SHP77 (cell line): ENCODE measurements around the gene EID2.

ENCODE experiments used
- DNase-seq, 2 experiments: peaks; one replicate each; lab custom pipeline; 2025; lab: John Stamatoyannopoulos, UW

EID2 gene, protein sequence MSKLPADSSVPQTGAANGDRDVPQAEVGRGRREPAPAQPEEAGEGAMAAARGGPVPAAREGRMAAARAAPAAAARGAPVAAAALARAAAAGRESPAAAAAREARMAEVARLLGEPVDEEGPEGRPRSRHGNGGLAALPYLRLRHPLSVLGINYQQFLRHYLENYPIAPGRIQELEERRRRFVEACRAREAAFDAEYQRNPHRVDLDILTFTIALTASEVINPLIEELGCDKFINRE

DNA sequence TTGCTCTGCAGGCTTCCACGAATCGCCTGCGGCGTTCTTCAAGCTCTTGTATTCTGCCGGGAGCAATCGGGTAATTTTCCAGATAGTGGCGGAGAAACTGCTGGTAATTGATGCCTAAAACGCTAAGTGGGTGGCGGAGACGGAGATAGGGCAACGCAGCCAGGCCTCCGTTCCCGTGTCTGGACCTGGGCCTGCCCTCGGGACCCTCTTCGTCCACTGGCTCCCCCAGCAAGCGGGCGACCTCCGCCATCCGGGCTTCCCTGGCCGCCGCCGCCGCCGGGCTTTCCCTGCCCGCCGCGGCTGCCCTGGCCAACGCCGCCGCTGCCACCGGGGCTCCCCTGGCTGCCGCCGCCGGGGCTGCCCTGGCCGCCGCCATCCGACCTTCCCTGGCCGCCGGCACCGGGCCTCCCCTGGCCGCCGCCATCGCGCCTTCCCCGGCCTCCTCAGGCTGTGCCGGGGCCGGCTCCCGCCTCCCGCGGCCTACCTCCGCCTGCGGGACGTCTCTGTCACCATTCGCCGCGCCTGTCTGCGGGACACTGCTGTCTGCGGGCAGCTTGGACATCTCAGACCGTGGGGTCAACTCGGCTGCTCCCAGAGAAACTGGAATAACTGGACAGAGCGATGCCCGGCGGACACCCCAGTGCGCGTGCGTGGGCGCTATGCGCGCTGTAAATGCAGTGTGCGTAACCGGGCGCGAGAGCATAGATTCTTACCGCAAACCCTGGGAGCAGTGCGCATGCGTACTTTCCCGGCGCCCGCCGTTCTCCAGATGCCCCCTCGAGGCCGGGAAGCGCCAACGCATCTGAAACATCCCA lies at the start of gene EID2:
EID2 (minus strand) TSS at position 644 of the 815 bp plus-strand sequence; CDS start at position 562, 82 bp downstream.
- DNase-seq = peak; percentile 98 to 99

- no peak for DNase-seq
Measured at GRCh38 chr19:39588066-39588465, 48.1 kb upstream of the EID2 start.

GRCh38 chr19:39587496-39587895 lies 47.5 kb upstream of the EID2 start:
- DNase-seq = no peak

DNA sequence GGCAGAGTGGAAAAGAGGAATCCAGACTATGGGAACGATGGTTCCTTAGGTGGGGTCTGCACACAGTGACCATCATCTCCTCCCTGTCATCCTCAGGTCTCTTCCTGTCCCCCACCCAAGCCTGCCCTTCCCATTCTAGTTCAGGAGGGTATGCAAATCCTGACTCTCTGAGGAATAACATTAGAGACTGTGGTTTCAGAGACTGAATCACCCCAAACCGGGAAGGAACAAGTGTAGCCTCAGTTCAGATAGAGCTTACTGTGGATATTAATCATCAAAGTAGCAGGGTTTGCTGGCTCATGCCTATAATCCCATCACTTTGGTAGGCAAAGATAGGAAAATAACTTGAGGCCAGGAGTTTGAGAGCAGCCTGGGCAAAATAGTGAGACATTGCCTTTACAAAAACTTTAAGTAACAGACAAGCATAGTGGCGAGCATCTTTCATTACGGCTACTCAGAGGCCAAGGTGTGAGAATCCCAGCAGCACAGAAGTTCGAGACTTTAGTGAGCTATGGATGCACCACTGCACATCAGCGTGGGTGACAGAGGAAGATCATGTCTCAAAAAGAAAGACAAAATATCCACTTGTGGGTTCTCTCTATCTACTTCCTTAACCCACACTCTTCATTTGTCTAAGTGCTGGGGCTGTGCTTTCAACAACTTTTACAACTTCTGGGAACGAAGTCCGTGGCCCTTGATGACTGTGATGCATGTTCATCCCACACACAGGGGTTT lies 43.1 kb upstream of the EID2 start:
- DNase-seq = no peak

- DNase-seq = no peak
Measured at GRCh38 chr19:39582442-39582841, 42.5 kb upstream of the EID2 start.

DNA sequence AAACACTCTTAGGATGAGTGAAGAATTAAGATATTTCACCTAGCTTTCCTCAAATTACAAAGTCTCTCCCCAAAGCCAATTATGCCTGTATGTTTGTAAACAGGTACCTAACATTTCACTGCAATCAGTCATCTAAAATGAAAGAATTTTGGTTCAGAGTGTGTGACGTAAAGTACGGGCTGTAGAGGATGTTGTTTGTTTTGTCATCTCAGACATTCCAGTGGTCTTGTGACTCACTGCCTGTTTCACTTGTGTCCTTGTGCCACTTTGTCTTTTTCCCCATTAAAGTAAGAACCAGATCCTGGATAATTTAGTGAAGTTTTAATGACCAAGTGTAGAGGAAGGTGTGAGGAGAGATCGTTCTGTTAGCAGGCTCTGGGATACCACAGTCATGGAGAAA lies 28.6 kb upstream of the EID2 start:
- DNase-seq = no peak

DNA sequence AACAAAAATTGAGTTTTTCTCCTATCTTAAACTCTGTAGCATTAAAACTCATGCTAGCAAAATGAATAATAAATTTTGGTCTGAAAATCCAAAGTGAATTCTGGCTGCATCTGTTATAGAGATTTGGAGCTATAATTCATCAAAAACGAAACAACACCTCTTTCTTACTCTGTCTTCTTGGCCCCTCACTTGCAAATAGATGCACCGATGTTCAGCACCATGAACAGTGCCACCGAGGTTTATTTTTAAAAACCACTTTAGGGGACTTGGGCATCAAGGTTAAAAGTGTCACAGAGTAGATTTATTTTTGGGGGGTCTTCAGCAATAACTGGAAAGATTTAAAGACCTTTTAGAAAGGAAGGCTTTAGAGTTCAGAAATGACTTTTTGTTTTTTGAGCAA lies 26.1 kb upstream of the EID2 start:
- DNase-seq = no peak

GRCh38 chr19:39563408-39563807 lies 23.4 kb upstream of the EID2 start:
- DNase-seq = no peak

DNA sequence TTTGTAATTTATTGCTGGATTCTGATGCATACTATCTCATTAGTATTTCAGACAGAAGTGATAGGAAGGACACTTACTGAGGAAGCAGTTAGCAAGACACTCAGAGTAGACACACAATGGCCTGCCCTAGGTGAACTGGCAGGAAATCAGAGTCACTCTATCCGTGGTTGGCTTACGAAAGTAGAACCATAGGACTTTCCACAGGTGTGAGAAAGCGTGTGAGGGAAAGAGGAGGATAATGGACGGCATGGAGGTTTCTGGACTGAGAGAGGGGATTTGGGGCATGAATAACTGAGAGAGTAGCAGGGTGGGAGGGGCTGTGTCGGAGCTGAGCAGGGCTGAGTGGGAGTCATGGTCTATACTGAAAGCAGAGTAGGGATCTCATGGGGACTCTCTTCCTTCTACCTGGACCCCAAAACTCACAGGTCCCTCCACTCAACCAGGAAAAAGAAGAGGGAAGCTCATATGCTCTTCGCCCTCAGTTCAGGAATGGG lies 18.7 kb upstream of the EID2 start:
- peak in 1 of 2 experiments; percentile 45 for DNase-seq

- peak; percentile 48 to 52 for DNase-seq
Measured at GRCh38 chr19:39557811-39558623, 18.1 kb upstream of the EID2 start.

DNA sequence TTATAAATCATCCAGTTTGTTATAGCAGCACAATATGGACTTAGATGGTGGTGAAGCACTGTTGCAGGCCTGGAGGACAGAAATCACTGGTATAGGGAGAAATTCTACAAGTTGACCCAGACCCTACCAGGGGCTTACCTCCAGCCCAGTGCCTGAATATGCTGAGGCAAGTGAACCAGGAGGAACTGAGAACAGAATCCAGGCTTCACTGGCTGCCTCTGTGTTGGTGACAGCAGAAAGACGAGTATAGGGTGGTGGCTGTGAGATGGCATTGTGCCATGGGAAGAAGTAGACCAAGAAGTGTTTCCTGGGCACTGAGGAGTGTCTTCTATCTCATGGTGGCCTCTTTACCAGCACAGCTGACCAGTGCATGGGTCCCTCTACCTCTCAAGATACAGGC lies 15.9 kb upstream of the EID2 start:
- no peak for DNase-seq

- no peak for DNase-seq
Measured at GRCh38 chr19:39554701-39555311, 14.8 kb upstream of the EID2 start.

- DNase-seq = no peak
Measured at GRCh38 chr19:39553082-39553652, 13.2 kb upstream of the EID2 start.

GRCh38 chr19:39550197-39550596 lies 10.2 kb upstream of the EID2 start:
- DNase-seq = no peak

DNA sequence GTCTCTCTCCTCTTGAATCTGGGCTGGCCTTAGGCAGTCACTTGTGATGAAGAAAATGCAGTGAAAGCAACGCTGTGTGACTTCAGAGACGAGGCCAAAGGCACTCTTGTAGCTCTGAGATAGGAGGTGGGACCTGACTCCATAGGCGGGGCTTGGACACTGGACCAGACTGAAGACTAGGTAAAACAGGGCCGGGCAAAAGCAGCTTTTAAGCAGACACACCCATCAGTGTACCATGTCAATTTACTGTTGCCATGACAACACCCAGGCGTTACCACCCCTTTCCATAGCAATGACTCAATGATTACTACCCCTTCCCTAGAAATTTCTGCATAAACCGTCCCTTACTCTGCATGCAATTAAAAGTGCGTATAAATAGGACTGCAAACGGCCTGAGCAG lies 6.6 kb upstream of the EID2 start:
- no peak for DNase-seq

- no peak for DNase-seq
Measured at GRCh38 chr19:39544911-39545310, 5.0 kb upstream of the EID2 start.

DNA sequence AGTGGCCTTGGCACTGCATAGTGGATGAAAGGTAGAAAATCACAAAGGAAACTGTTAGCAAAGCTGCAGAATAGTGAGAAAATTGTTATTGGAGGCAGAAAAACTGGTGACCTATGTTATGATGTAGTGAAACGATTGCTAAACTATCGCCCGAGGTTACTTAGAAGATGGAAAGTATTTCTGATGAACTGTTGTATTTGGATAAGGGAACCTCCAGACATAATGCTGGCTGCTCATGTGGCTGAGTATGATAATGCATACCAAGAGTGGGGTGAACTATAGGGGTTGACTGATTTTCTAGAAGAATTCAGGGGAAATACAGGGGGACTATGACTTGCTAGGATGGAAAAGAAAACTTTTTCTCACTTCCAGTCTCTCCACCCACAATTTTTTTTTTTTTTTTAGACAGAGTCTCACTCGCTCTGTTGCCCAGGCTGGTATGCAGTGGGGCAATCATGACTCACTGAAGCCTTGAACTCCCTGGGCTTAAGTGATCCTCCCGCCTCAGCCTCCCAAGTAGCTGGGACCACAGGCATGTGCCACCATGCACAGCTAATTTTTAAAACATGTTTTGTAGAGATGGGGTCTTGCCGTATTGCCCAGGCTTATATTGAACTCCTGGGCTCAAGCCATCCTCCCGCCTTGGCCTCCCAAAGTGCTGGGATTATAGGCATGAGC lies 4.4 kb upstream of the EID2 start:
- no peak for DNase-seq

GRCh38 chr19:39543477-39543857 lies 3.5 kb upstream of the EID2 start:
- no peak for DNase-seq

DNA sequence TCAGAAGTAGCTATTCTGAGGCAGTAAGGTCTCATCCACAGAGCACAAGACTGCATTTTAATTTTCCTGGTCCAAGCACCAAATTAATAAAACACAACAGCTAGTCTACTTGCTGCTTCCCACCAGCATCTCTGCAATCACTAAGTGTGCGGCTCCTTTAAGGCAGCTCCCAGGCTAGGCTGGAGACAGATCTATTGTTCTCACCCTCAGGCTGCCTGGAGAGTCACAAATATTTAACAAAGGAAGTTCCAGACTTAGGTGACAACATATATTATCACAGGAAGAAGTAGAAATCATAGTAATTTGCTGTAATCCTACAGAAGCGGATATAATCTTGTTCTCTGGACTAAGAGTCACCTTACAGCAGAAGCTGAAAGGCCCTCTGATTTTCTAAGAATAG lies 2.2 kb upstream of the EID2 start:
- DNase-seq = no peak

DNA sequence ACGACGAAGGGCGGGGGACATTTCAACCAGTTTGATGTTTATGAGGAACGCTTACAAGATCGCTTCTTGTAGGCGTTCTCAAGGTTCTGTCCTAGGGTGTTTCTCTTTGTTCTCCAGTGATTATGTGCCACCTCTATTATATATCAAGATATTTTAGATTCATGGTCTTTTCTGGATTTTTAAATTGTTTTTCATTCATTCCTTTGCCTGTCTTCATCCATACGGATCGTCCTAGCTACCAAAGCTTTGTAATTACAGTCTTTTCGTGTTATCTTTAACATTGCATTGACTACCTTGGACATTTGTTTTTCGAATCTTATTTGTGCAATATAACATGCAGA lies 342 bp upstream of the EID2 start:
- DNase-seq = no peak

DNA sequence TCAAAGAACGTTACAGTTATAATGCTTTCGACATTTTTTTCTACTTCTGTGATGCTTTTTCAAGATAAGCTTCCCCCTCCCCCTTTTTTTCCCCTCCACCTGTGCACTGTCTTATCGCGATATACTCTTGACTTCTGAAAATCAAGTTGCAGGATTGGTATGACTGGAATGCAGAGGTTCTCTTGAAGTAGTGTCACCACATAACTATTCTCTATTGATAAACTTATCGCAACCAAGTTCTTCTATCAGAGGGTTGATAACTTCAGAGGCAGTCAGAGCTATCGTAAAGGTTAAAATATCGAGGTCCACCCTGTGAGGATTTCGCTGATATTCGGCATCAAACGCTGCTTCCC lies 820 bp downstream of the EID2 start:
- DNase-seq = peak in 1 of 2 experiments; percentile 36
